ENCODE results near the gene FBXO28.
"Not testable (repeated sequence)": the region's sequence is repeated elsewhere in the genome, so short reads cannot be mapped to it uniquely, and the experiment has no call there.

DNA sequence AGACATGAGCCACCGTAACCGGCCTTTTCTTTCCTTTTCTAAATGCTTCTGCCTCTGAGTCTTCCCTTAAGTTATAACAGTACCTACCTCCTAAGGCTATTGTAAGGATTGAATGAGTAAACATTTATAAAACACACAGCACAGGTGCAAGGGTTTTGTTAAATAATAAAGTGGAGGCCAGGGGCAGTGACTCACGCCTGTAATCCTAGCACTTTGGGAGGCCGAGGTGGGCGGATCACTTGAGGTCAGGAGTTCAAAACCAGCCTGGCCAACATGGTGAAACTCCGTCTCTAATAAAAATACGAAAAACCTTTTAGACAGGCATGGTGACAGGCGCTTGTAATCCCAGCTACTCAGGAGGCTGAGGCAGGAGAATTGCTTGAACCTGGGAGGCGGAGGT is 34.3 kb upstream of the FBXO28 start:
- TF ChIP-seq CSDC2 (CRISPR knock-in tag; IDR thresholded peaks at IDR 0.05); GLIS3 (CRISPR knock-in tag; IDR thresholded peaks at IDR 0.05); ZFP3 (CRISPR knock-in tag; IDR thresholded peaks at IDR 0.05); RARB (CRISPR knock-in tag; IDR thresholded peaks at IDR 0.05); ZNF70 (CRISPR knock-in tag; IDR thresholded peaks at IDR 0.05); TOX (CRISPR knock-in tag; IDR thresholded peaks at IDR 0.05; ENCODE audit: borderline replicate concordance): not testable (repeated sequence)
- TF ChIP-seq, protein P1, sequence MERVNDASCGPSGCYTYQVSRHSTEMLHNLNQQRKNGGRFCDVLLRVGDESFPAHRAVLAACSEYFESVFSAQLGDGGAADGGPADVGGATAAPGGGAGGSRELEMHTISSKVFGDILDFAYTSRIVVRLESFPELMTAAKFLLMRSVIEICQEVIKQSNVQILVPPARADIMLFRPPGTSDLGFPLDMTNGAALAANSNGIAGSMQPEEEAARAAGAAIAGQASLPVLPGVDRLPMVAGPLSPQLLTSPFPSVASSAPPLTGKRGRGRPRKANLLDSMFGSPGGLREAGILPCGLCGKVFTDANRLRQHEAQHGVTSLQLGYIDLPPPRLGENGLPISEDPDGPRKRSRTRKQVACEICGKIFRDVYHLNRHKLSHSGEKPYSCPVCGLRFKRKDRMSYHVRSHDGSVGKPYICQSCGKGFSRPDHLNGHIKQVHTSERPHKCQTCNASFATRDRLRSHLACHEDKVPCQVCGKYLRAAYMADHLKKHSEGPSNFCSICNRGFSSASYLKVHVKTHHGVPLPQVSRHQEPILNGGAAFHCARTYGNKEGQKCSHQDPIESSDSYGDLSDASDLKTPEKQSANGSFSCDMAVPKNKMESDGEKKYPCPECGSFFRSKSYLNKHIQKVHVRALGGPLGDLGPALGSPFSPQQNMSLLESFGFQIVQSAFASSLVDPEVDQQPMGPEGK (CRISPR knock-in tag; IDR thresholded peaks at IDR 0.05; ENCODE audit: borderline replicate concordance): not testable (repeated sequence)
- TF ChIP-seq, protein P2, sequence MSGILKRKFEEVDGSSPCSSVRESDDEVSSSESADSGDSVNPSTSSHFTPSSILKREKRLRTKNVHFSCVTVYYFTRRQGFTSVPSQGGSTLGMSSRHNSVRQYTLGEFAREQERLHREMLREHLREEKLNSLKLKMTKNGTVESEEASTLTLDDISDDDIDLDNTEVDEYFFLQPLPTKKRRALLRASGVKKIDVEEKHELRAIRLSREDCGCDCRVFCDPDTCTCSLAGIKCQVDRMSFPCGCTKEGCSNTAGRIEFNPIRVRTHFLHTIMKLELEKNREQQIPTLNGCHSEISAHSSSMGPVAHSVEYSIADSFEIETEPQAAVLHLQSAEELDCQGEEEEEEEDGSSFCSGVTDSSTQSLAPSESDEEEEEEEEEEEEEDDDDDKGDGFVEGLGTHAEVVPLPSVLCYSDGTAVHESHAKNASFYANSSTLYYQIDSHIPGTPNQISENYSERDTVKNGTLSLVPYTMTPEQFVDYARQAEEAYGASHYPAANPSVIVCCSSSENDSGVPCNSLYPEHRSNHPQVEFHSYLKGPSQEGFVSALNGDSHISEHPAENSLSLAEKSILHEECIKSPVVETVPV (CRISPR knock-in tag; IDR thresholded peaks at IDR 0.05): not testable (repeated sequence)

Data from SK-N-SH treated with all-trans-retinoic acid at 6 μM for 48 hours (cell line).